ENCODE measurements around the gene TBC1D3B.
"Not testable (repeated sequence)": the region's sequence is repeated elsewhere in the genome, so short reads cannot be mapped to it uniquely, and the experiment has no call there.

- TF ChIP-seq CTCF (IDR thresholded peaks at IDR 0.05); STAT6 (CRISPR knock-in tag; conservative IDR thresholded peaks at IDR 0.05; ENCODE audit: low read depth); ETV6 (CRISPR knock-in tag; IDR thresholded peaks at IDR 0.05); ZNF416 (CRISPR knock-in tag; IDR thresholded peaks at IDR 0.05); ZNF263 (CRISPR knock-in tag; IDR thresholded peaks at IDR 0.05; ENCODE audit: low read depth); CREM (CRISPR knock-in tag; IDR thresholded peaks at IDR 0.05); MAX (CRISPR knock-in tag; IDR thresholded peaks at IDR 0.05); HMGXB4 (CRISPR knock-in tag; IDR thresholded peaks at IDR 0.05); ZNF423 (CRISPR knock-in tag; IDR thresholded peaks at IDR 0.05): not testable (repeated sequence)
Measured at GRCh38 chr17:36187943-36188665, 11.7 kb upstream of the TBC1D3B start.

All from WTC11 (cell line).